Pons (tissue), 1 donor: Measurements from ENCODE around the gene TRIM17.
"Not testable (repeated sequence)": the region's sequence is repeated elsewhere in the genome, so short reads cannot be mapped to it uniquely, and the experiment has no call there.

Source experiments
- DNase-seq: peaks from one replicate; pipeline ENCODE4 v3.0.0-alpha.2; 2016; ENCODE audit warnings: low spot score

The TRIM17 gene

DNA sequence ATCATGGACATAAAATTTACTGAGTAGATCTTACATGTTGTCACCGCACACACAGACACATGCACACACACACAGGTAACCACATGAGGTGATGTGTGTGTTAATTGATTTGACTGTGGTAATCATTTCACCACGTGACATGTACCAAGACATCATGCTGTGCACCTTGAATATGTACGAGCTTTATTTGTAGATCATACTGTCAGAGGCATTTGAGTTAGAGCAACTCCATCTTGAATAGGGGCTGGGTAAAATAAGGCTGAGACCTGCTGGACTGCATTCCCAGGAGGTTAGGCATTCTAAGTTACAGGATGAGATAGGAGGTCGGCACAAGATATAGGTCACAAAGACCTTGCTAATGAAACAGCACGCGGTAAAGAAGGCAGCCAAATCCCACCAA, 31.7 kb upstream of the TRIM17 start:
- no peak for DNase-seq

DNA sequence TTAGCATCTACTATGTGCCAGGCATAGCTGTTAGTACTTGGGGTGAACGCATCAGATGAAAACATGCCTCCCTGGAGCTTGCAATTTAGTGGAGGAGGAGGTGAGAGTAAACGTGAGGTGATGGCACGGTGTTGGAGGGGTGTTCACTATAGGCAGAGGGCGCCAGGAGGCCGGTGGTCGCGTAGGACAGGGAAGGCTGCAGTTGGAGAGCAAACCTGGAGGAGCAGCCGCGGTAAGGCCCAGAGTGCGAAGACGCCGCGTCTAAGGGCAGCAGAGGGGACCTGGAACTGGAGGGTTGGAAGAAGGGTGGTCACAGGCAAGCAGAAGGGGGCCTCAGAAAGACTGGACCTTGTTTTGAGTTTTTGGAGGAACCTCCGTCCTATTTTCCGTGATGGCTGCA, 30.2 kb upstream of the TRIM17 start:
- DNase-seq, result no peak

DNA sequence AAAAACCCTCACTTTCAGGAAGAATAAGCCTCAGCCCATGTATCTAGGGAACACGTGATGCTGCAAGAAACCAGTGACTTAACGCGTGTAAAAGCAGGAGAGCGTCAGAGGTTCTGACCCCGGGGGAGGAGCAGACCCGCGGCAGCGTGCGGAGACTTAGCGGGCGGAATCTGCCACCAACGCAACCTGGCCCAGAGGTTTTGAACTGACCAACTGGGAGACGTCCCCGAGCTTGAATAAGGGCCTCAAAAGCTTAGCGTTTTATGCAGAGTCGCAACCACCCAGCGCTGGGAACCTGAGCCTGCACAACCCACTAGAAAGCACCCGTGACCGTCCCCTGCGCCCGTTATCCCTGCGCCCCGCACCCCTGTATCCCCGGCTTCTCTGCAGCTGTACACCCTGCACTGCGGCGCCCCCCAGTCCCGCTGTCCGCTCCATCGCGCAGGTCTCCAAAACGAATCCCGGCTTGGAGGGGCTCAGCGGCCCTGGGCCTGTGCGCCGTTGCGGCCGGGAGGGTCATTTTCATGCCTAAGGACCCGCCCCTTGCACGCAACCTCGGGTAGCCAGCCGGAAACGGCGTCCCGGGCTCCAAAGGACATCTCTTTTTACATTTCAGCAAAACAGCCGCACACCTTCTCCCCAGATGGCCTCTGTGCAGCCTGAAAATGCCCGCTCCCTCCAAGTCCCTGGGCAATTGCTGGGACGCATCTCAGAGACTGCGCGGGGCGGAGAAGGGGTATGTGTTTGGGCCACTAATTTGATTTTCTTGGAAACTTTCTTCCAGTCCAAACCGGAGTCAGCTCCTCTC, 29.4 kb upstream of the TRIM17 start:
- DNase-seq, result peak; percentile 35

DNA sequence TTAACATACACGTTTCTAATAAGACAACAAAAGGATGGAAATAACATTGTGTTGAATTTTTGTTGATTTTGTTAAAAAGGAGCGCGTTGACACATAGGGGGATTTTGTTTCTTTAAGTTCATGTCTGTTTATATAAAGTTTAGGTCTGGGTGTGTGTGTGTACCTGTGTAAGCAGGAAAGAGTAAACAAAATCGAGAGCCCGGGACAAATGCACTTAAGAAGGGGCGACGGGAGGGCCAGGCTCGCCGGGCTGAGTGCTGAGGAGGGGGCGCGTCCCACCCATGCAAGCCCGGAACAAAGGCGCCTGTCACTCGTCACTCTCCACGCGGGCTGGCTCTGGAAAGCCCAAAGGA, 28.8 kb upstream of the TRIM17 start:
- DNase-seq, result no peak

DNA sequence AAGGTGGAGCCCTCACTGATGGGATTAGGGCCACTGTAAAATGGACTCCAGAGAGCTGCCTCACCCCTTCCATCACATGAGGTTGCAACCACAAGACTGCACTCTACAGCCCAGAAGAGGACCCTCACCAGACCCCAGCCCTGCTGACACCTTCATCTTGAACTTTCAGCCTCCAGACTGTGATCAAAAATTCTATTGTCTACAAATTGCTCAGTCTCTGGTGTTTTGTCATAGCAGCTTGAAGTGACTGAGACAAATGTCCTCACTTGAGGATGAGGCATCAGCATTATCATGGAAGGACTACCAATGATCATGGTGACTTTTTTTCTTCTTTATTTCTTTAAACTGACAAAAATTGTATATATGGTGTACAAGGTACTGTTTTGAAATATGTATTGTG, 26.7 kb upstream of the TRIM17 start:
- DNase-seq, result no peak

DNA sequence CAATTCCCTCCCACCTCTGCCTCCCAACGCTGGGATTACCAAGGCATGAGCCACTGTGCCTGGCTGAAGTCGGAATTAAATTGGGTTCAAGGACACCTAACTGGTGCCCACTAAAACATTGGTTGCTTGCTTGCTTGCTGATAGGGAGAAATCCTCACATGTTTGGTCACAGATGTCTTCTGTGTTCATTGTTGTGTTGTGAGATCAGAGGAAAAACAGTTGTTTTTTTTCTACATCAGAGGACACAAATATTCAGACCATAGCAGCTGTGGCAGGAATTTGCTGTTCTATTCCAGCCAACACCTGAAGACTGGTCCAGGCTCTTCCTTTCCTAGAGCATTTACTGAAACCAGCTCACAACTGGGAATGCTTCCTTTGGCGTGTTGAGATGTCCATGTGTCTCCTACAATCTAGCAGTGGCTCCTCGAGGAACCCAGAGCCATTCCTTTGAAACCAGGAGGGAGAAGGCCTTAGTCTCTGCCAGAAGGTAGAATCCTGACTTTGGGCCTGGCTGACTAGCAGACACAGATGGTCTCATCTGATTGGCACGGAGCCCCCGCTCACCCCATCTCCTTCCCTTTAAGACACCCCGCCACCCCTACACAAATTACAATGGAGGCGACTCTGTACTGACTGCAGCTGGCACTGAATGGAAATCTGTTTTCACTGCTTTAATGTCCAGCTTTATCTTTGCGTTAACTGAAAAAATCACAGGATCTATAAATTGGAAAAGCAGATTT, 24.3 kb upstream of the TRIM17 start:
- DNase-seq, result no peak

DNA sequence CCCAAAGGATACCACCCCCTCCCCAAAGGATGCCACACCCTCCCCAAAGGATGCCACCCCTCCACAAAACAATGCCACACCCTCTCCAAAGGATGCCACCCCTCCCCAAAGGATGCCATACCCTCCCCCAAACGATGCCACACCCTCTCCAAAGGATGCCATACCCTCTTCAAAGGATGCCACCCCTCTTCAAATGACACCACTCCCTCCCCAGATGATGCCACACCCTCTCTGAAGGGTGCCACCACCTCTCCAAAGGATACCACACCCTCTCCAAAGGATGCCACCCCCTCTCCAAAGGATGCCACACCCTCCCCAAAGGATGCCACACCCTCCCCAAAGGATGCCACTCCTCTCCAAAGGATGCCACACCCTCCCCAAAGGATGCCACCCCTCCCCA, 21.6 kb upstream of the TRIM17 start:
- no peak for DNase-seq

DNA sequence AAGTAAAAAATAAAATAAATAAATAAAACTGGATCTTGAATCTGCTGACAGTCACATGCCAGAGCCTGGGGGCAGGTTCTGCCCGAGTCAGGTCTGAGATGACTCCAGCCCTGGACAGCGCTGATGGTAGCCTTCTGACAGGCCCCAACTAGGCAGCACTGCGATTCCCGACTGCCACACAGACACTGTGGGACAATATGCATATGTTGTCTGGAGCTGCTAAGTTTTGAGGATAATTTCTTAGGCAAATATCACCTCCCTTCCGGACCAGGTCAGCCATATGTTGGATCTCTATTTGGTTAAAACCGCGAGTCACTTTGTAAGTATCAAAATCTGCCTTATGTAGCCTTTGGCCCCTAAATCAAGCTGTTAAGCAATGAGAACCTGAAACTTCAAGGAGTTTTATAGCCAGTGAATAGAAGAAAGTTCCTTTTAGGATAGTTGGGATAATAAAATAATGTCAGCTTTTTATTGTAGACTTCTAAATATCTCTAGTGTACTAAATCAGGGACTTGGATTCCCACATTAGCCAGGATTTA, 20.8 kb upstream of the TRIM17 start:
- DNase-seq, result no peak

DNA sequence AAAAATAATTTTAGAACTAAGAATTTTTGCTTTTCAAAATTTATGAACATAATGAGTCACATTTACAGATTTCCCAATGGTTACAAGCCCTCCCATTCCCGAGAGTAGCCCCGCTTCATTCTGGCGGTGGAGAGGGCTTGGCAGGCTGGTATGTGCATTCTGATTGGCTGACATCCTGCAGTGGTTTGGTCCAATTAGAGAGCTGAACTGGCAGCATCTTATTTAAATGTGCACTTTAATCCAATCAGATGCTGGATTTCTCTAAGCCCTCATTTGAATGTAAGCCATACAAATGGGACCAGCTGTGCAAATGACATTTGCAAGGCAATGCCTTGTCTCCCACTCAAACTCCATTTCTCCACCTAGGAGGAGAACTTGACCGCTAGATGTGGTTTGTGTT, 18.0 kb upstream of the TRIM17 start:
- no peak for DNase-seq

DNA sequence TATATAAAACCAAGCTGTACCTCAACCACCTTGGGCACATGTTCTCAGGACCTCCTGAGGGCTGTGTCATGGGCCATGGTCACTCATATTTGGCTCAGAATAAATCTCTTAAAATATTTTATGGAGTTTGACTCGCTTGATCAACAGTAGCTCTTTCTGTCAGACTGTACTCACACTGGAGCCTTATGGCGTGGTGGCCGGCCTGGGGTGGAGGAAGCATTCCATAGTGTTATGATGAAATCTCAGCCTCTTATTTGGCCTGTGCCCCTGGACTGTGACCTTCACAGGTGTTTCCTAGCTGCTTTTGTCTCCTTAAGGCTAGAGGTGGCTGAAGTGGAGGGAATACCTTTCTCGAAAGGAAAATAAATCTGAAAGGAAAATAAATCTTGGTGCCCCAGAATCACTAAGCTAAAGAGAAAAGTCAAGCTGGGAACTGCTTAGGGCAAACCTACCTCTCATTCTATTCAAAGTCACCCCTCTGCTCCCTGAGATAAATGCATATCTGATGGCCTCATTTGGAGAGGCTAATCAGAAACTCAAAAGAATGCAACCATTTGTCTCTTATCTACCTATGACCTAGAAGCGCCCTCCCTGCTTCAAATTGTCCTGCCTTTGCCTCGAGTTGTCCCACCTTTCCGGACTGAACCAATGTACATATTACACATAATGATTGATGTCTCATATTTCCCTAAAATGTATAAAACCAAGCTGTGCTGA, 16.8 kb upstream of the TRIM17 start:
- DNase-seq, result not testable (repeated sequence)

DNA sequence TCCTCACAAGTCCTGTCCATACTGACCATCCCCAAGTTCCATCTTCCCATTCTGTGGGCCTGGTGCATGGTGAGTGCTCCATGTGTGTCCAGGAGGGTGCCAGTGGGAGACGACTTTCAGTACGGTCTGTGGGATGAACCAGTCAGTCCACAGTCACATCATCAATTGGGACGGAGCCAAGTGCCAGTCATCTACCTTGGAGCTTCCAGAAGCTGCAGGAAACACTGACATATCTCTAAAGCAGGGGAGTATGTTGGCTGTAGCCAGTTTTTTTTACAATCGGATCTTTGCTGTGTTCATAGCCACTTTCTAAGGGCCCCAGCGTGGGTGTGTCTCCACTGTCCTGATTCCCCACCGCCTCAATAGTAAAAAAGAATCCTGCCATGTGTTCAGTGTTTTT, 13.6 kb upstream of the TRIM17 start:
- DNase-seq, result no peak

DNA sequence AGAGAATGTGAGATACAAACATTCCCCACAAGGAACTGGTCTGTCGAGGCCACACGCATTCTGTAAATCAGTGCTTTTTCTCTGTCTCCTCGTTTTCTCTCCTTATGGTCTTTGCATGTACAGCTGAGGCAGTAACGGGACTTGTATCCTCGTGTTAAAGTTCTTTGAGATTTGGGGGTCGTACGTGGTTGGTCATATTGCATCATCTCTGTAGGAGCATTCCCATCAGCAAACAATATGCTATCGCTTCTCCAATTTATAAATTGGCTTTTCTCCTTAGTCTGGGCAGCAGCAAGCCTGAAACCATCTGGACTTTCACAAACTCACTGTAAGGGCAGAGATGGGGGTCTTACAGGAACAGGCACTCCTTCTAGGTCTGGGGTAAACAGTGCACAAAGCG, 13.0 kb upstream of the TRIM17 start:
- DNase-seq, result no peak

DNA sequence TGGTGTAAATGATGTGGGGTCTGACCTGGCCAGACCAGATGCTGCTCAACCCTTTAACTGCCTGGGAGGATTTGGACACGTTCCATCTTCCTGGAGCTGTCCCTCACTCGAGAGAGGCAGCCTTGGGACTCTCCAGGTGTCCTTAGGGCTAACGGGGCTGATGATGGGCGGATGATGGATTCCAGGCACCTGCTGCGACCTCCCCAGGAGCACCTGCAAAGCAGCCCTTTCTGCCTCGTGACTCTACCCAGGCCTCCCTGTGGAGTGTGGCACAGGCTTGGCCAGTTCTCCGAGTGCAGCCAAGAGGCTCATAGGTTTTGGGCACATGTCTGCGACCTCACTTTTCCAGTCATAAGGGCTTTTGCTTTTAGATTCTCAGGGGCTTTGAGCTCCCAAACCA, 12.3 kb upstream of the TRIM17 start:
- DNase-seq, result no peak

DNA sequence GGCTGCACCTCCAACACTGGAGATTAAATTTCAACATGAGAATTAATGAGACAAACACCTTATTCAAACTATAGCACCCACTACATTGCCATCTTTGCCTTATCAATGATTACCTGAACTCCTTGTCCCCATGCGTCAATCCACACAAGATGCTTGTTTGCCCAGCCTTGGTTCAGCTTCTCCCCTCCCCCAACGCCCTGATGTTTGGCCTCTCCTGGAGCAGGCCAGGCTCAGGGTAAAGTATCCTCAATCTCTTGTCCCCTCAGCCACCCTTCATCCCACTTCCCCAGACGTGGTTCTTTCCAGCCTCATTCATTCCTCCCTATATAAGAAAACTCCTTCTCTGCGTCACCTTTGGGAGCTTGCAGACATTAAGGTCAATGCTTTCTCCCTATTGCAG, 11.8 kb upstream of the TRIM17 start:
- DNase-seq, result no peak

DNA sequence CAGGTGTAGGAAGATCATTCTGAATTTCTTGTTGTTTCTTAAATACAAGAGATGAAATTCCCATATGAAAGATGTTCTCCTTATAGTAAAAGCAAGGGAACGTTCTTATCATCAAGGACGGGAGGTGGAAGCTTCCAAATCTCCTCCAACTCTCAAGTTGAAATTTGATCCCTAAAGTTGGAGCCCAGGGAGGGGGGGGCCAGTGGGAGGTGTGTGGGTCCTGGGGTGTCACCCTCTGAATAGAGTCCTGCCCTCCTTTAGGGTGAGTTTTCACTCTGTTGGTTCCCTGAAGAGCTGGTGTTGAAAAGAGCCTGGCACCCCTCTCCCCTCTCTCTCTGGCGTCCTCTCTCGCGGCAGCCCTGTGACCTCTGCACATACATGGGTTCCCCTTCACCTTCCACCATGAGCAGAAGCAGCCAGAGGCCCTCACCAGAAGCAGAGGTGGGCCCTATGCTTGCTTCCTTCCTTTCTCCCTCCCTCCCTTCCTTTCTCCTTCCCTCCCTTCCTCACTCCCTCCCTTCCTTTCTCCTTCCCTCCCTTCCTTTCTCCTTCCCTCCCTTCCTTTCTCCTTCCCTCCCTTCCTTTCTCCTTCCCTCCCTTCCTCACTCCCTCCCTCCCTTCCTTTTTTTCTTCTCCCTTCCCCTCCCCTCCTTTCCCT, 10.0 kb upstream of the TRIM17 start:
- no peak for DNase-seq

DNA sequence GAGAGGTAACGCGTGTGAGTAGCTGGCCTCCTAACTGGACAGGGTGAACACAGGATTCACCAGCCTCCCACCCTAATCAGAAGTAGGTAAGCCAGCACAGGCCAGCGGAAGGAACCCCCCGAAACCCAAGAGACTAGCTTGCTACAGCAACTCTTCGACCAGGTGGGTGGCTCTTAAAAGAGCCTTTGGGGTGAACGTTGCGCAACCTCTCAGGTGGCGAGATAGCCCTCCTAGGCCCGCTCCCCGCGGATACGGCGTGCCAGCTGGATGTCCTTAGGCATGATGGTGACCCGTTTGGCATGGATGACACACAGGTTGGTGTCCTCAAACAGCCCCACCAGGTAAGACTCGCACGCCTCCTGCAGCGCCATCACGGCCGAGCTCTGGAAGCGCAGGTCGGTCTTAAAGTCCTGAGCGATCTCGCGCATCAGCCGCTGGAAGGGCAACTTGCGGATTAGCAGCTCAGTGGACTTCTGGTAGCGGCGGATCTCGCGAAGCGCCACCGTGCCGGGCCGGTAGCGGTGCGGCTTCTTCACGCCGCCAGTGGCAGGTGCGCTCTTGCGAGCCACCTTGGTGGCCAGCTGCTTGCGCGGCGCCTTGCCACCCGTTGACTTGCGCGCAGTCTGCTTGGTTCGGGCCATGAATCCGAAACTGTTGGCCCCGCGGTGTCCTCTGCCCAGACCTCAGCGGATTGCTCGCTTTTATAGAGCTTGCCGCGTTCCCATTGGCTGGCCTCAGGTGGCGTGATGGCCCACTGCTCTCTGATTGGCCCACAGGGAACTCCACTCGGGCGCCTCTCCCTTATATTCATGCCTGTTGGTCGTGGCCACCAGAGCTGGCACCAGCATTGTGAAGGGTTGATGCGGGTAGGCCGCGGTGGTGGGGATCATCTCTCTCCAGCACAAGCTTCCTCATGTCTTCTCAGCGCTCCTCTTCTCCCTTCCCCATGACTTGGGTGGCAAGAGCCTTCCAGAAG, 8.3 kb upstream of the TRIM17 start:
- no peak for DNase-seq

DNA sequence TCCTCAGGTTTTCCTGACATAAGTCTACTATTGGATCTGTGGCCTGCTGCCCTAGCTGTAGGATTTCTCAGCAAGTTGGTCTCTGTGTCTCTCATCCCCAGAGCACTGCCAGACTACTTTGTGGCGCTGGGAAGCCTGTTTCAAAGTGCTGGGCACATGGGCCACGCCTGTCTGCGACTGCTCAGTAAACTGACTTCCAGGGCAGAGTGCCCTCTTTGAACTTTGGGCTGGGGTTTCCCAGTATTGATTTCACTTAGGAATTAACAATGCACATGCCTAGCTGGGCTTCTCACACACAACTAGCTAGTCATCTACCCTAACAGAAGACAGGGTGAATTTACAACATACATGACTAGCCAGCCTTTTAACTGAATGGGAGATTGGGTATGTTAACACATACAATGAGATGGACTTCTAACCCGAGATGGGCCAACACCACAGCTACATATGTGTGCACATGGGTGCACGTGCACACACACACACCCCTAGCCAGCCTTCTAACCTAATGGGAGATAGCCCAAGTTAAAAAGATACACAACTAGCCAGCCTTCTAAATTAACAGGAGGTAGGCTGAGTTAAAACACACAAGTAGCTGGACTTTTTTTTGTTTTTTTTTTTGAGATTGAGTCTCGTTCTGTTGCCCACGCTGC, 6.9 kb upstream of the TRIM17 start:
- DNase-seq, result no peak

DNA sequence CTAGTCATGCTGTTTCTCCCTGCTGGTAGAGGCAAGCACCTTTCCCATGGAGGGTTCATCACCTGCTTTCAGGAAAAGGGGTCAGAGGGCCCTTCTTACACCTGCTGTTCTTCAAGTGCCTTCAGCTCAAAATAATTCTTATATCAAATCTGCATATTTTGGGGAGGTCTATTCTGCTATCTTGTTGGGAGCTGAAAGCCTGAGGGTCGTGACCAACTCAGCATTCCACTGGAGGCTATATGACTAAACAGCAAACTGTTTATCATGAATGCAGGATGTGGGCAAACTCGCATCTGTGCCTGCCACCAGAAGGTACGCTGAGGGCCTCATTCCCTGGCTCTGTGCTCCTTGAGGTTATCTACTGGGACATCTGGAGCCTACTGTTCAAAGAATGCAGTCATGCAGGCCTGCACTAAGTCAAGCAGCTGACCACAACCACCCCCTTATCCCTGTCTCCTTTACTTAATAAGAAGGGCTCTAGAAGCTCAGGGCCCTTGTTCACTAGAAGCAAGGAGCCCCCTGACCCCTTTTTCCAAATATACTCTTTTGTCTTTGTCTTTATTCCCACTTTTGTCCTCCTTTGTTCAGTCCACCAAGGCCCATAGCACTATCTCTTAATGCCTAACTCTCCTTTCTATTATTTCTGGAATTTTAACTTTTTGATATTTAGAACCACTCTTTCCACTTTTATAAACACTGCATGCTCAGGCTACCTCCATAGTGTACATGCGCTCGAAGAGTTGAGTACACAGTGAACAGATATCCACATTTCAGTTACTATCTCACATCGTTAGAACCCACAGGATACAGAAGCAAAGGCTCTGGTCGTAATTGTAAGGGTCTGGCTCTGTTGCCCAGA, 4.5 kb upstream of the TRIM17 start:
- no peak for DNase-seq

DNA sequence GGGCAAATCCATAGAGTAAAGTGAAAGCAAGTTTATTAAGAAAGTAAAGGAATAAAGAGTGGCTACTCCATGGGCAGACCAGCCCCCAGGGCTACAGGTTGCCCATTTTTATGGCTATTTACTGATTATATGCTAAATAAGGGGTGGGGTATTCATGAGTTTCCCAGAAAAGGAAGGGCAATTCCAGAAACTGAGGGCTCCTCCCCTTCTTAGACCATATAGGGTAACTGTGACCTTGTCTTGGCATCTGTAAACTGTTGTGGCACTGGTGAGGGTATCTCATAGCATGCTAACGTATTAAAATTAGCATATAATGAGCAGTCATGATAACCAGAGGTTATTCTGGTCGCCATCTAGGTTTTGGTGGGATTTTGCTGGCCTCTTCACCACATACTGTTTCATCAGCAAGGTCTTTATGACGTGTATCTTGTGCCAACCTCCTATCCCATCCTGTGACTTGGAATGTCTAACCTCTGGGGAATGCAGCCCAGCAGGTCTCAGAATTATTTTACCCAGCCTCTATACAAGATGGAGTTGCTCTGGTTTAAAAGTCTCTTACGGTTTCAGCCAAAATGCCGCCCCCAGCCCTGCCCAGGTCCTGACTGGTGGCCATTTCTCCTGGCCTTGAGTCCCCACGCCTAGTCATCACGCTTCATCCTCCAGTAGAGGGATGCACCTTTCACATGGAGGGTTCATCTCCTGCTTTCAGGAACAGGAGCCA, 982 bp upstream of the TRIM17 start:
- DNase-seq, result no peak
